Measurements from ENCODE around the gene ATP5PD.

- TF ChIP-seq, protein P1, sequence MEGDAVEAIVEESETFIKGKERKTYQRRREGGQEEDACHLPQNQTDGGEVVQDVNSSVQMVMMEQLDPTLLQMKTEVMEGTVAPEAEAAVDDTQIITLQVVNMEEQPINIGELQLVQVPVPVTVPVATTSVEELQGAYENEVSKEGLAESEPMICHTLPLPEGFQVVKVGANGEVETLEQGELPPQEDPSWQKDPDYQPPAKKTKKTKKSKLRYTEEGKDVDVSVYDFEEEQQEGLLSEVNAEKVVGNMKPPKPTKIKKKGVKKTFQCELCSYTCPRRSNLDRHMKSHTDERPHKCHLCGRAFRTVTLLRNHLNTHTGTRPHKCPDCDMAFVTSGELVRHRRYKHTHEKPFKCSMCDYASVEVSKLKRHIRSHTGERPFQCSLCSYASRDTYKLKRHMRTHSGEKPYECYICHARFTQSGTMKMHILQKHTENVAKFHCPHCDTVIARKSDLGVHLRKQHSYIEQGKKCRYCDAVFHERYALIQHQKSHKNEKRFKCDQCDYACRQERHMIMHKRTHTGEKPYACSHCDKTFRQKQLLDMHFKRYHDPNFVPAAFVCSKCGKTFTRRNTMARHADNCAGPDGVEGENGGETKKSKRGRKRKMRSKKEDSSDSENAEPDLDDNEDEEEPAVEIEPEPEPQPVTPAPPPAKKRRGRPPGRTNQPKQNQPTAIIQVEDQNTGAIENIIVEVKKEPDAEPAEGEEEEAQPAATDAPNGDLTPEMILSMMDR (IDR thresholded peaks at IDR 0.05) = no peak
- TF ChIP-seq POLR2AphosphoS5 (IDR thresholded peaks at IDR 0.05; ENCODE audit: low read depth, low read length) (no peak), SIN3A (IDR thresholded peaks at IDR 0.05; ENCODE audit: borderline replicate concordance, insufficient read depth, low read depth, low read length) (no peak), REST (IDR thresholded peaks at IDR 0.05; ENCODE audit: insufficient read depth in 1 of 2, low read depth in 2 of 2, low read length in 1 of 2) (no peak), TCF7L2 (IDR thresholded peaks at IDR 0.05; ENCODE audit: low read depth, low read length) (0 out of 2 replicates have a peak, but pooled peaks have one; percentile 42)
These were observed 37.4 kb upstream of the ATP5PD start for GRCh38 chr17:75084039-75084660.

Measured in Panc1 (cell line).